ENCODE results near the gene ZNF740. TPM values are rescaled to one million over a fixed set of nuclear protein-coding genes. Genes with fewer than 3 reads are reported as not detected.

Gene ZNF740
- total RNA-seq, 1 experiment from 2014 or later = 46.8 TPM

DNA sequence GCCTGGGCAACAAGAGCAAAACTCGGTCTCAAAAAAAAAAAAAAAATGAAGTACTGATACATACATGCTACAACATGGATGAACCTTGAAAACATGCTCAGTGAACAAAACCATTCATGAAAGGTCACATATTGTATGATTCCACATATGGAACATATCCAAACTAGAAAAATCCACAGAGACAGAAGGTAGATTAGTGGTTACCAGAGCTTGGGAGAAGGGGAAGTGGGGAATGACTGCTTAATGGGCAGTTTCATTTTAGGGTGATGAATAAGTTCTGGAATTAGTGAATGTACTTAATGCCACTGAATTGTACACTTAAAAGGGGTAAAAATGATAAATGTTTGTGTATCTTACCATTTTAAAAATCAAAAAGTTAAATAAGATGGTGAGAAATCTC, 23.8 kb downstream of the ZNF740 start:
- Histone ChIP-seq H3K9me3 (ENCODE audit: control insufficient read depth, insufficient read depth, low read depth, low read length) (no peaks in the 10 kb centered on the region), H3K27me3 (ENCODE audit: control insufficient read depth, insufficient read depth, low read length) (no peaks in the 10 kb centered on the region), H3K4me3 (ENCODE audit: low read depth in 2 of 2, low read length in 2 of 2) (no peak overlapping the region), H3K4me1 (ENCODE audit: control insufficient read depth, insufficient read depth, low read length) (no peaks in the 10 kb centered on the region; the same call in 1 of the 2 replicates), H3K27ac (ENCODE audit: low read length) (no peak overlapping the region), H3K36me3 (ENCODE audit: control insufficient read depth, insufficient read depth, low read length) (no peaks in the 10 kb centered on the region)
- intact Hi-C loops (cut with micrococcal nuclease; ENCODE audit: unreplicated experiment) (no loop called here), in situ Hi-C loops (cut with HindIII; ENCODE audit: low pct_unique_long_range_greater_than_20kb, low sequenced_read_pairs) (no loop called here)
- DNase-seq (ENCODE audit: low read depth, low spot score) (no peak), ATAC-seq (no peak)
- ChIA-PET CTCF (no interaction called here), POLR2A (no interaction called here)
- BruUV-seq (replicated peaks) = no TSS peak
- TF ChIP-seq SIN3A (IDR thresholded peaks at IDR 0.05; ENCODE audit: borderline replicate concordance, insufficient read depth, low read depth, low read length) = no peak
- TF ChIP-seq POLR2AphosphoS5 (IDR thresholded peaks at IDR 0.05; ENCODE audit: low read depth, low read length) = no peak
- TF ChIP-seq, protein P1, sequence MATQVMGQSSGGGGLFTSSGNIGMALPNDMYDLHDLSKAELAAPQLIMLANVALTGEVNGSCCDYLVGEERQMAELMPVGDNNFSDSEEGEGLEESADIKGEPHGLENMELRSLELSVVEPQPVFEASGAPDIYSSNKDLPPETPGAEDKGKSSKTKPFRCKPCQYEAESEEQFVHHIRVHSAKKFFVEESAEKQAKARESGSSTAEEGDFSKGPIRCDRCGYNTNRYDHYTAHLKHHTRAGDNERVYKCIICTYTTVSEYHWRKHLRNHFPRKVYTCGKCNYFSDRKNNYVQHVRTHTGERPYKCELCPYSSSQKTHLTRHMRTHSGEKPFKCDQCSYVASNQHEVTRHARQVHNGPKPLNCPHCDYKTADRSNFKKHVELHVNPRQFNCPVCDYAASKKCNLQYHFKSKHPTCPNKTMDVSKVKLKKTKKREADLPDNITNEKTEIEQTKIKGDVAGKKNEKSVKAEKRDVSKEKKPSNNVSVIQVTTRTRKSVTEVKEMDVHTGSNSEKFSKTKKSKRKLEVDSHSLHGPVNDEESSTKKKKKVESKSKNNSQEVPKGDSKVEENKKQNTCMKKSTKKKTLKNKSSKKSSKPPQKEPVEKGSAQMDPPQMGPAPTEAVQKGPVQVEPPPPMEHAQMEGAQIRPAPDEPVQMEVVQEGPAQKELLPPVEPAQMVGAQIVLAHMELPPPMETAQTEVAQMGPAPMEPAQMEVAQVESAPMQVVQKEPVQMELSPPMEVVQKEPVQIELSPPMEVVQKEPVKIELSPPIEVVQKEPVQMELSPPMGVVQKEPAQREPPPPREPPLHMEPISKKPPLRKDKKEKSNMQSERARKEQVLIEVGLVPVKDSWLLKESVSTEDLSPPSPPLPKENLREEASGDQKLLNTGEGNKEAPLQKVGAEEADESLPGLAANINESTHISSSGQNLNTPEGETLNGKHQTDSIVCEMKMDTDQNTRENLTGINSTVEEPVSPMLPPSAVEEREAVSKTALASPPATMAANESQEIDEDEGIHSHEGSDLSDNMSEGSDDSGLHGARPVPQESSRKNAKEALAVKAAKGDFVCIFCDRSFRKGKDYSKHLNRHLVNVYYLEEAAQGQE (IDR thresholded peaks at IDR 0.05; ENCODE audit: insufficient read depth in 1 of 2, low read depth in 2 of 2, low read length in 1 of 2) = no peak
- TF ChIP-seq, protein P2, sequence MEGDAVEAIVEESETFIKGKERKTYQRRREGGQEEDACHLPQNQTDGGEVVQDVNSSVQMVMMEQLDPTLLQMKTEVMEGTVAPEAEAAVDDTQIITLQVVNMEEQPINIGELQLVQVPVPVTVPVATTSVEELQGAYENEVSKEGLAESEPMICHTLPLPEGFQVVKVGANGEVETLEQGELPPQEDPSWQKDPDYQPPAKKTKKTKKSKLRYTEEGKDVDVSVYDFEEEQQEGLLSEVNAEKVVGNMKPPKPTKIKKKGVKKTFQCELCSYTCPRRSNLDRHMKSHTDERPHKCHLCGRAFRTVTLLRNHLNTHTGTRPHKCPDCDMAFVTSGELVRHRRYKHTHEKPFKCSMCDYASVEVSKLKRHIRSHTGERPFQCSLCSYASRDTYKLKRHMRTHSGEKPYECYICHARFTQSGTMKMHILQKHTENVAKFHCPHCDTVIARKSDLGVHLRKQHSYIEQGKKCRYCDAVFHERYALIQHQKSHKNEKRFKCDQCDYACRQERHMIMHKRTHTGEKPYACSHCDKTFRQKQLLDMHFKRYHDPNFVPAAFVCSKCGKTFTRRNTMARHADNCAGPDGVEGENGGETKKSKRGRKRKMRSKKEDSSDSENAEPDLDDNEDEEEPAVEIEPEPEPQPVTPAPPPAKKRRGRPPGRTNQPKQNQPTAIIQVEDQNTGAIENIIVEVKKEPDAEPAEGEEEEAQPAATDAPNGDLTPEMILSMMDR (IDR thresholded peaks at IDR 0.05) = no peak
- no peak for TF ChIP-seq TCF7L2 (IDR thresholded peaks at IDR 0.05; ENCODE audit: low read depth, low read length)

DNA sequence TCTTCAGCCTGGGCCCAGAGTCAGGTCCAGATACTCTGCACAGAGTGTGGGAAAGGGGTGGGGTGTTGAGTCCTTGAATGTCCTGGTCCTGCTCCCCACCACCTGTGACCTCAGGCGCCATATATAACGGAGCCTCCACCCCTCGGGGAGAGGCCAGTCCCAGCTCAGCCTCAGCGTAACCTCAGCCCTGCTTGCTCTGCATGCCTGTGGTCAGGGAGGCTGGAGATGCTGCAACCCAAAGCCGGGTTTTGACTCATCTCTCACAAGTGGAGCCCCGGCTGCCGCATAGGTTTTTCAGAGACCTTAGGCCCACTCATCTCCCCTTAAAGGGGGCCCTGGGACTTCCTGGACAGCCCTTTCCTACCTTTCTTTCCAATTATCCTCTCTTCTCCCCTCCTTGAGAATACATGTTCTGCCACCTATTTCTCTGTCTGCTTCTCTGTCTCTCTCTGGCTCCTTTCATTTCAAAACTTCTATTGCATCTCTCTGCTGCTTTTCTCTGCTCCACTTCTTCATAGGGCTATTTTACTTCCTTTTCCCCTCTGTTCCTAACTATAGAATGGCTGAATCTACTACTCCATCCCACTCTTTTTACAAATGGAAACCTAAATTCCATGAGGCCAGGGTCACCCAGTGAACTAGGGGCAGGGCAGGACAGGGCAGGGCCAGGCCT, 25.4 kb downstream of the ZNF740 start:
- DNase-seq (ENCODE audit: low read depth, low spot score) = no peak
- peak; percentile 59; the same call in 1 of the 2 replicates for ATAC-seq
- TF ChIP-seq, protein P1 (IDR thresholded peaks at IDR 0.05; ENCODE audit: insufficient read depth in 1 of 2, low read depth in 2 of 2, low read length in 1 of 2) = no peak
- TF ChIP-seq, protein P2 (IDR thresholded peaks at IDR 0.05) = no peak
- TF ChIP-seq SIN3A (IDR thresholded peaks at IDR 0.05; ENCODE audit: borderline replicate concordance, insufficient read depth, low read depth, low read length) (no peak), TCF7L2 (IDR thresholded peaks at IDR 0.05; ENCODE audit: low read depth, low read length) (no peak), POLR2AphosphoS5 (IDR thresholded peaks at IDR 0.05; ENCODE audit: low read depth, low read length) (no peak)
- in situ Hi-C loops (cut with HindIII; ENCODE audit: low pct_unique_long_range_greater_than_20kb, low sequenced_read_pairs) = no loop called here
- intact Hi-C loops (cut with micrococcal nuclease; ENCODE audit: unreplicated experiment) = no loop called here
- no peaks in the 10 kb centered on the region; the same call in 1 of the 2 replicates for H3K4me1 ChIP-seq (ENCODE audit: control insufficient read depth, insufficient read depth, low read length)
- CTCF ChIA-PET = interaction anchor here (1.1 kb wide), 1 partner anchor 8 kb away, joined by 3 read pairs; no protein-coding TSS in a partner anchor
- no peaks in the 10 kb centered on the region for H3K9me3 ChIP-seq (ENCODE audit: control insufficient read depth, insufficient read depth, low read depth, low read length)
- H3K4me3 ChIP-seq (ENCODE audit: low read depth in 2 of 2, low read length in 2 of 2) = no peak overlapping the region
- no TSS peak for BruUV-seq (replicated peaks)
- POLR2A ChIA-PET = no interaction called here
- no peak overlapping the region for H3K27ac ChIP-seq (ENCODE audit: low read length)
- H3K36me3 ChIP-seq (ENCODE audit: control insufficient read depth, insufficient read depth, low read length) = no peaks in the 10 kb centered on the region
- H3K27me3 ChIP-seq (ENCODE audit: control insufficient read depth, insufficient read depth, low read length) = no peaks in the 10 kb centered on the region

All from Panc1 (cell line).